Measurements from ENCODE around the gene EPHB4.

EPHB4 gene

DNA sequence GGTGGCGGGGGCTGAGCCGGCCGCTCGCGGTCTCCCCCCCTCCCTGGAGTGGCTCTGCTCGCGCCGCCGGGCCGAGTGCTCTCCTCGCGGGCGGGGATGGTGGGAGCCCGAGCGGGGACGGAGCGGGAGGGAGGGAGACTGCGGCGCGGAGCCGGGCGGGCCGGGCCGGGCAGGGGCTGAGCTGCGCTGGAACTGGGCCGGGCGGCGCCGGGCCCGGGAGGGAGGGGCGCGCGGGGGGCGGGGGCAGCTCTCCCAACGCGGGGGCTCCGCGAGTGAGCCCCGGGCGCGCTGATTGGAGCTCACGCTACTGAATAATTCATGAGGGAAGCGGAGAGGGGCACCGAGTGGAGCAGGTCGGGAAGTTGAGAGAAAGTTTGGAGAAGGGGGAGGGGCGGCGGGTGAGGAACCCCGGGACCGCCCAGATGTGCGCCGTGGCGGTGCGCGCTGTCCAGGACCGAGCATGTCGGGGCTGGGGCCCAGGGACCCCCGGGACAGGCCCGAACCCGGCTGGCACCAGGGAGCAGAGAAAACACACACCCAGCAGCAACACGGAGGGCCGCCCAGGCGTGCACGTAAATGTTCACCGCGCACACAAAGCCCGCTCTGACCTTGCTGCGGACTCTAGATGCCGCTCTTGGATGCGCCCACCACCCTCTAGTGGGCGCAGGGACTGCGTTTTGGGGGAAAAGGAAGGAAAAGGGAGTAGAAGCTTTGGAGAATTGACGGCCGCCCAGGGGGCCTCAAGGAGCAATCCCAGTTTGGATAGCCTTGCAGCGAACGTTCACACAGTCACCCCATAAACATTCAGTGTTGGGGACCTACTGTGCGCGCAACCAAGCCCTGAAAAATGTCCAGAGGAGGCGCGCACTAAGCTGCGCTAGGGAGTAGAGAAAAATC is at the start of gene EPHB4:
Gene EPHB4 (minus strand): TSS at position 194 of the 897 bp plus-strand sequence. CDS start 493 bp downstream, outside the sequence.
- H3K4me3 ChIP-seq (ENCODE audit: low read length): peak within 1 kb of the TSS; percentile 59
- DNase-seq (ENCODE audit: low read depth): no peak
- TF ChIP-seq, protein P1, sequence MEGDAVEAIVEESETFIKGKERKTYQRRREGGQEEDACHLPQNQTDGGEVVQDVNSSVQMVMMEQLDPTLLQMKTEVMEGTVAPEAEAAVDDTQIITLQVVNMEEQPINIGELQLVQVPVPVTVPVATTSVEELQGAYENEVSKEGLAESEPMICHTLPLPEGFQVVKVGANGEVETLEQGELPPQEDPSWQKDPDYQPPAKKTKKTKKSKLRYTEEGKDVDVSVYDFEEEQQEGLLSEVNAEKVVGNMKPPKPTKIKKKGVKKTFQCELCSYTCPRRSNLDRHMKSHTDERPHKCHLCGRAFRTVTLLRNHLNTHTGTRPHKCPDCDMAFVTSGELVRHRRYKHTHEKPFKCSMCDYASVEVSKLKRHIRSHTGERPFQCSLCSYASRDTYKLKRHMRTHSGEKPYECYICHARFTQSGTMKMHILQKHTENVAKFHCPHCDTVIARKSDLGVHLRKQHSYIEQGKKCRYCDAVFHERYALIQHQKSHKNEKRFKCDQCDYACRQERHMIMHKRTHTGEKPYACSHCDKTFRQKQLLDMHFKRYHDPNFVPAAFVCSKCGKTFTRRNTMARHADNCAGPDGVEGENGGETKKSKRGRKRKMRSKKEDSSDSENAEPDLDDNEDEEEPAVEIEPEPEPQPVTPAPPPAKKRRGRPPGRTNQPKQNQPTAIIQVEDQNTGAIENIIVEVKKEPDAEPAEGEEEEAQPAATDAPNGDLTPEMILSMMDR (conservative IDR thresholded peaks at IDR 0.05; ENCODE audit: low read depth, low read length): peak; percentile 73

DNA sequence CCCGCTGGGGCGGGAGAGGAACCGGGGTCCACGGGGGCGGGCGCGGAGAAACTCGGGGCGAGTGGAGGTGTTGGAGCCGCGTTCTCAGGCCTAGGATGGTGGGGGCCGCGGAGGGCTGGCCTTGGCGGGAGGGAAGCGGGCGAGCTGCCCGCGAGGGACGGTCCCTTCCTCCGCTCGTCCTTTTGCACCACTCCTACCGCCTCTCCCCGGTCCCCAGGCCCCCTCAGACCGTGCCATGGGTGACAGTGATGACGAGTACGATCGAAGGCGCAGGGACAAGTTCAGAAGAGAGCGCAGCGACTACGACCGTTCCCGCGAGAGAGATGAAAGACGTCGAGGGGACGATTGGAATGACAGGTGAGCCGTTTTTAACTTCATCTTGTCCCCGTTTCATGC is 48.0 kb upstream of the EPHB4 start:
- DNase-seq (ENCODE audit: low read depth): no peak
- TF ChIP-seq, protein P1 (conservative IDR thresholded peaks at IDR 0.05; ENCODE audit: low read depth, low read length): no peak
- peak overlapping the region; percentile 90 for H3K4me3 ChIP-seq (ENCODE audit: low read length)

DNA sequence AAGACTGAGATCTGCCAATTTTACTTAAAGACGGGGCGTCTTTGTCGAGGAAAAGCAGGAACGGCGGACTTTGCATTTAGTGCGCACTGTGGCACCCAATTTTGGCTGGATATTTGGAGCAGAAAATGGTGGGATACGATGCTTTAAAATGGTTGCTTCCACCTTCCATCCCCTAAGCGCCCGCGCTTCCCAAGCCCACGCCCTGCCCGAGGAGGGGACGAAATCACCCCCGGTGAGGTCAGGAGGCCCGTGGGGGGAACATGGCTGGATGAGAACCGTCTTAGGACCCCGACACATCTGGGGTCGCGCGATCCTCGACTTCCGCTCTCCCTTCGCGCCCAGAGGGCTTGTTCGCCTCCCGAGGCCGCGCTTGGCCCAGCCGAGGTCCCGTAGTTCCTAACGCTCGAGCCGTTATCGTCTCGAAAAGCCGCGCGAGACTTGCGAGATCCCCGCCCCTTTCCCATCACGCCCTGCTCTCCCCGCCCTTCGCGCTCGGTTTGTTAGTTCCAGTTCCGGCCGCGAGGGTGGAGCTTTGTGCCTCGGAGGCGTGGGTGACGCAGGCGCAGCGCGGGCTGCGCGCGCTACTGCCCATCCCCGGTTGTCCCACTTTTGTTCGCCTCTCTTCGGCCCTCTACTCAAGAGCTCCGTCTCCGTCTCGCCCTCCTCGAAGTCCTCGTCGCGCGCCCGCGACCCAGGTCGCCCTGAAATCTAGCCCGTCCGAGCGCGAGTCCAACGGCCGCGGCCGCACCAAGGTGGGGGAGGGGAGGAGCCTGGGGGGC is 47.4 kb upstream of the EPHB4 start, which contains the start of gene SRRT:
Gene SRRT (plus strand): TSS at position 527 of the 779 bp plus-strand sequence. CDS start 488 bp downstream, outside the sequence.
- peak within 1 kb of the TSS; percentile 90 for H3K4me3 ChIP-seq (ENCODE audit: low read length)
- TF ChIP-seq, protein P1 (conservative IDR thresholded peaks at IDR 0.05; ENCODE audit: low read depth, low read length): peak; percentile 20
- DNase-seq (ENCODE audit: low read depth): peak; percentile 90

DNA sequence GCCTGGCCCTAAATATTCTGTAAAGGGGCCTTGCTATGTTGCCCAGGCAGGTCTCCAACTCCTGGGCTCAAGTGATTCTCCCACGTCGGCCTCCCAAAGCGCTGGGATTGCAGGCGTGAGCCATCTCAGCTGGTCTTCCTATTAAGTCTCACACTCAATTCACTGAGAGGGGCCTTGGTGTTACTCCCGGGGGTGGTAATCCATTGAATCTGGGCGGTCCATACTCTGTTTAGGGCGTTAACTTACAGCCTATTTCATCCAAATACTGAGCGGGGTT is 46.9 kb upstream of the EPHB4 start:
- TF ChIP-seq, protein P1 (conservative IDR thresholded peaks at IDR 0.05; ENCODE audit: low read depth, low read length): no peak
- peak overlapping the region; percentile 90 for H3K4me3 ChIP-seq (ENCODE audit: low read length)
- no peak for DNase-seq (ENCODE audit: low read depth)

DNA sequence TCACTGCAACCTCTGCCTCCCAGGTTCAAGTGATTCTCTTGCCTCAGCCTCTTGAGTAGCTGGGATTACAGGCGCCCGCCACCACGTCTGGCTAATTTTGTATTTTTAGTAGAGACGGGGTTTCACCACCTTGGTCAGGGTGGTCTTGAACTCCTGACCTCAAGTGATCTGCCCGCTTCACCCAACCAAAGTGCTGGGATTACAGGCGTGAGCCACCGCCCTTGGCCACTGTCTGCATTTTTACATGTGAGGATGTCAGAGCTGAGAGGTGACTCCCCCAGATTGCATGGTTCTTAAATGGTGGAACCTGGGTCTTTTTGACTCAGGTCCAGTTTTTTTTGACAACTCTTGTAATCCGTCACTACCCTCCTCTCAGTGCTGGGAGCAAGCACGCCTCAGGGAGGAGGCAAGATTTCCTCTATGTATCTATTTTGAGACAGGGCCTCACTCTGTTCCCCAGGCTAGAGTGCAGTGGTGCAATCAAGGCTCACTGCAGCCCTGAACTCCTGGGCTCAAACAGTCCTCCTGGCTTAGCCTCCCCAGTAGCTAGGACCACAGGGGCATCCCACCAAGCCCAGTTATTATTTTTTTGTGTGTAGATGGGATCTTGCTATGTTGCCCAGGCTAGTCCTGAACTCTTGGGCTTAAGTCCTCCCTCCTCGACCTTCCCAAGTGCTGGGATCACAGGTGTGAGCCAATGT is 46.4 kb upstream of the EPHB4 start:
- DNase-seq (ENCODE audit: low read depth): no peak
- TF ChIP-seq, protein P1 (conservative IDR thresholded peaks at IDR 0.05; ENCODE audit: low read depth, low read length): no peak
- peak overlapping the region; percentile 90 for H3K4me3 ChIP-seq (ENCODE audit: low read length)

DNA sequence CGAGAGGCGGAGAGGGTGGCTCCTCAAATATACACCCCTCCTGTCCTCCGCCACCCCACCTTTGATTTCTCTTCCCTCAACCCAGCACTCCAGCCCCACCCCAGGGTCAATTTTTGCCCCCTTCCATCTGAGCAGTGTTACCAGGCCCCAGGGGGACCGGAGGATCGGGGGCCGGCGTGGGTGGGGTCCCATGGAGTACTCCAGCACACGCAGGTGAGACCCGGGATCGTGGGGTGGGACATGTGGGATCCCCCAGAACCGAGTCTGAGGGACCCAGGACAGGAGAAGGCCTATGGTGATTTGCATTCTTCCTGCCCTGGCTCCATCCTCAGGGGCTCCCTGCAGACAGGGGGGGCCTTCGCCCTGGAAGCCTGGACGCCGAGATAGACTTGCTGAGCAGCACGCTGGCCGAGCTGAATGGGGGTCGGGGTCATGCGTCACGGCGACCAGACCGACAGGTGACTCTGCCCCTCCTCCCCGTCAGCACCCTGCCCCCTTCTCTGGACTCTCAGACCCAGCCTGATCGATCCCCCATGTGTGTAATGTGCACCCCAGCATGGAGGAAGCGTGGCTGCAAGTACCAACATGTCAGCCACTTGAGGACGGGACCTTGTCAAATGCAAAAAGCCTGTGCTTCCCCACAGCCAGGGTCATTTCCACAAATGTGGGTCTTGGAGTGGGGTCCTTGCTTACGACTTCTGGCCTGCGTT is 40.6 kb upstream of the EPHB4 start:
- TF ChIP-seq, protein P1 (conservative IDR thresholded peaks at IDR 0.05; ENCODE audit: low read depth, low read length): no peak
- DNase-seq (ENCODE audit: low read depth): no peak
- H3K4me3 ChIP-seq (ENCODE audit: low read length): peak overlapping the region; percentile 92
